T-cell (primary cell): Measurements from ENCODE around the gene KIAA2012. TPM values are rescaled to one million over a fixed set of nuclear protein-coding genes. Genes with fewer than 3 reads are reported as not detected.

Experiments used
- ATAC-seq, 4 experiments: fragments of 200-7000 bp in 3 of 4; fragments of 150-1000 bp in 1 of 4; cut with Tn5 transposase; replicated peaks in 1 of 4; 1 replicate in 3 of 4; 2 replicates in 1 of 4; pipeline ENCODE4 v1.10.0; 2021; ENCODE audit warnings: moderate library complexity in 3 of 4, mild to moderate bottlenecking in 2 of 4, moderate number of reproducible peaks in 1 of 4
- CTCF ChIA-PET, 2 donors: fragments of 300-600 bp; sonication (Branson Sonifier 250); formaldehyde crosslinking; loops; one replicate each; lab custom pipeline; 2022; ENCODE audit warnings: antibody characterized with exemption in 2 of 2; lab: Charles Lee
- POLR2A ChIA-PET, 2 donors: fragments of 300-600 bp; sonication (Branson Sonifier 250); formaldehyde crosslinking; loops; one replicate each; lab custom pipeline; 2022; ENCODE audit warnings: antibody characterized with exemption in 2 of 2; lab: Charles Lee
- DNase-seq, 35 experiments: peaks; one replicate each; pipeline versions ENCODE4 v3.0.0 to v3.0.0-alpha.2; 2013 to 2023
- H3K27ac ChIP-seq: one replicate; pipeline ENCODE4 v1.5.1; 2013; ENCODE audit warnings: low read length
- H3K27me3 ChIP-seq, 2 experiments: replicated peaks in 1 of 2; 1 replicate in 1 of 2; 2 replicates in 1 of 2; pipeline versions ENCODE4 v1.6.1 to v1.7.0; 2013; ENCODE audit warnings: low read length in 1 of 2, mixed read lengths in 1 of 2; ENCODE audit not compliant: control insufficient read depth in 2 of 2, insufficient read depth in 2 of 2; ENCODE audit errors: extremely low read depth in 1 of 2
- H3K36me3 ChIP-seq, 2 donors: 1 replicate in 1 of 2; 2 replicates in 1 of 2; pipeline versions ENCODE4 v1.6.1 to v1.7.0; 2013; ENCODE audit warnings: low read length in 1 of 2; ENCODE audit not compliant: control insufficient read depth in 2 of 2, insufficient read depth in 1 of 2; ENCODE audit errors: extremely low read depth in 1 of 2
- H3K4me1 ChIP-seq, 2 experiments: 1 replicate in 1 of 2; 2 replicates in 1 of 2; pipeline versions ENCODE4 v1.6.1 to v1.7.0; 2013; ENCODE audit warnings: low read length in 2 of 2, mixed read lengths in 1 of 2; ENCODE audit not compliant: insufficient read depth in 2 of 2, control insufficient read depth in 1 of 2; ENCODE audit errors: extremely low read depth in 1 of 2
- H3K4me3 ChIP-seq, 2 donors: 1 replicate in 1 of 2; 2 replicates in 1 of 2; pipeline versions ENCODE4 v1.5.1 to v1.7.0; 2013; ENCODE audit warnings: mild to moderate bottlenecking in 2 of 2, low read length in 1 of 2, moderate library complexity in 1 of 2; ENCODE audit not compliant: control insufficient read depth in 1 of 2; ENCODE audit errors: extremely low read depth in 1 of 2
- H3K9me3 ChIP-seq: 2 replicates; pipeline ENCODE4 v1.7.0; 2013
- H3K27ac Mint-ChIP-seq, 2 donors: one replicate each; pipeline ENCODE4 v1.8.0; 2020 to 2021; ENCODE audit warnings: mild to moderate bottlenecking in 2 of 2, mixed read lengths in 2 of 2
- H3K27me3 Mint-ChIP-seq, 2 donors: one replicate each; pipeline ENCODE4 v1.8.0; 2021 to 2022; ENCODE audit warnings: mixed read lengths in 2 of 2
- H3K36me3 Mint-ChIP-seq: one replicate; pipeline ENCODE4 v1.8.0; 2021; ENCODE audit warnings: mixed read lengths
- H3K4me1 Mint-ChIP-seq, 3 donors: one replicate each; pipeline ENCODE4 v1.8.0; 2020 to 2022; ENCODE audit warnings: mixed read lengths in 3 of 3, mild to moderate bottlenecking in 1 of 3
- H3K4me3 Mint-ChIP-seq, 3 donors: one replicate each; pipeline ENCODE4 v1.8.0; 2020 to 2022; ENCODE audit warnings: mild to moderate bottlenecking in 3 of 3, mixed read lengths in 3 of 3, moderate library complexity in 3 of 3
- H3K9me3 Mint-ChIP-seq, 3 donors: one replicate each; pipeline ENCODE4 v1.8.0; 2020 to 2022; ENCODE audit warnings: mixed read lengths in 3 of 3
- WGBS: methylation state at CpG from one replicate; pipeline ENCODE4 v1.1.5; 2013; ENCODE audit warnings: missing lambda C conversion rate; ENCODE audit not compliant: insufficient coverage; 5-methylcytosine and 5-hydroxymethylcytosine counted together
- total RNA-seq, 35 experiments: library from RNA in 6 of 35; stranded (reverse) in 6 of 35; fragments of 120-200 nt in 1 of 35; gene quantifications; one replicate each; pipeline versions ENCODE4 v1.2.1 to v1.2.4 and lab custom pipeline; 2013 to 2026

KIAA2012 gene
- total RNA-seq, 5 donors from 2014 or later (not counting 1 experiment from before 2014, with no cell fraction given): not detected

DNA sequence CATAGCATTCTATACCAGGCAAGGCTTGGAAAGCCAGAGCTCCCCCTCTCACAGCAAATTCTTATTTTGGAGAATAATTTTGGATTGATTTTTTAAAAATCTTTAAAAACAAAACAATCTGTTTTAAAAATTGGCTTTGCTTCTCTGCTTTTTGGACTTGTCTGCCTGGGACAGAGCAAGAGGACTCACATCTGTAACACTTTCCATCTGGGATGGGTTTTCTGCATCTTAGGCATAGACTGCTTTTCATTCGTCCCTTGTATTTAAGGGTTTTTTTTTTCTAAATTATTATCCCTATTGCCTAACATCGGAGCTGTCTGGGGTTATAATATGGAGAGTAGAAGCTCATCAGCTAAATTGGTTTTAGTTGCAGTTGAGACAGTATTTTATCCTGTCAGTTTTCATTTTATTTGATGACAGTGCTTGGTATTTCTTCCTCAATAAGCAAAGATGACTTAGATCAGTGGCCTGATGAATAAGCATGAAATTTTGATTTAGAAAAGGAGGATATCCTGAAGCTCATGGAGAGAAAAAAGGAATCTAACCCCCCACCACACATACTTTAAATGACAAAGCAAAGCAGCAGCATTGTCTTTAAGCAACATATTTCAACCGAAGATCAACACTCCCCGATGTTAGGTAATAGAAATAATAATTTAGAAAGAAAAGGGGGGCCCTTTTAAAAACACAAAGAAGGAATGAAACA lies 41.7 kb upstream of the KIAA2012 start:
- H3K4me3 ChIP-seq: no peak overlapping the region
- Mint-ChIP-seq H3K4me3 (peak overlapping the region in 2 of 3 donors; percentile 11 to 85), H3K9me3 (no peaks in the 10 kb centered on the region), H3K4me1 (peaks cover 12 to 14% (median 12%) of the 10 kb centered on the region in 3 donors), H3K27me3 (peaks cover 5 to 11% of the 10 kb centered on the region in 2 donors), H3K36me3 (no peaks in the 10 kb centered on the region), H3K27ac (no peak overlapping the region)
- H3K36me3 ChIP-seq: no peaks in the 10 kb centered on the region
- no peaks in the 10 kb centered on the region for H3K9me3 ChIP-seq
- ChIA-PET POLR2A (no interaction called here), CTCF (interaction anchor here in 1 of 2 donors (0.6 kb wide), 1 partner anchor 1344 kb away, joined by 9 read pairs; no protein-coding TSS in a partner anchor)
- ATAC-seq (no peak), DNase-seq (no peak)
- no CpG with 5 or more reads among the region's 4 CpGs for WGBS
- peaks cover 12 to 31% of the 10 kb centered on the region in 2 experiments for H3K4me1 ChIP-seq
- peaks cover 11 to 34% of the 10 kb centered on the region in 2 experiments for H3K27me3 ChIP-seq
- no peak overlapping the region for H3K27ac ChIP-seq

DNA sequence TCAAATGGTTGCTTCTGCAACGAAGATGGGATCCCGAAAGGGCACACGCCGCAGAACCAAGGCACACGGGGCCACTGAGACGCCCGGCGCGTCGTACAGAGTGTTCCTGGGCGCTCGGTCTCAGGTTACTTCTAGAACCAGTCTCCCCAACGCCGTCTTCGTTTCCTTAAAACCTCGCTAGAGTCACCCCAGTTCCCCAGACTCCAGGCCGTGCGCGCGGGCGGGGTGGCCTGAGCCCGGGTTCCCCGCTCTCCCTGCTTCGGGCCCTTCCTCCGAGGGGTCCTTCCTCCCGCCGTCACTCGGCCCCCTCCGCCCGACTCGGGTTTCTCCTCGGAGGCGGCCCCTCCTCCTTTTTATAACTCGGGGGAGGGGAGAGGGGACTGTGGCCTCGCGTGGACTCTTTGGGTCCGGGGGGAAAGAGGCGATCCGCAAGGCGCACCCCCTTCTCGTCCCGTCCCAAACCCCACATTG lies 40.2 kb upstream of the KIAA2012 start:
- H3K36me3 ChIP-seq: no peaks in the 10 kb centered on the region
- Mint-ChIP-seq H3K27ac (peak overlapping the region in 1 of 2 donors; percentile 58), H3K27me3 (peaks cover 0 to 10% of the 10 kb centered on the region in 2 donors), H3K9me3 (no peaks in the 10 kb centered on the region), H3K4me1 (peaks cover 12 to 14% (median 12%) of the 10 kb centered on the region in 3 donors), H3K4me3 (peak overlapping the region in 2 of 3 donors; percentile 84 to 85), H3K36me3 (no peaks in the 10 kb centered on the region)
- DNase-seq: peak in 20 of 35 experiments; percentile 4 to 55 (median 20)
- H3K9me3 ChIP-seq: no peaks in the 10 kb centered on the region
- ChIA-PET POLR2A (no interaction called here), CTCF (no interaction called here)
- peak overlapping the region; percentile 76 to 87 for H3K4me3 ChIP-seq
- under 1% methylated on average over 19 of the region's 42 CpGs for WGBS
- ATAC-seq: peak; percentile 8 to 33 (median 25)
- peaks cover 12 to 31% of the 10 kb centered on the region in 2 experiments for H3K4me1 ChIP-seq
- peaks cover 11 to 39% of the 10 kb centered on the region in 2 experiments for H3K27me3 ChIP-seq
- no peak overlapping the region for H3K27ac ChIP-seq

DNA sequence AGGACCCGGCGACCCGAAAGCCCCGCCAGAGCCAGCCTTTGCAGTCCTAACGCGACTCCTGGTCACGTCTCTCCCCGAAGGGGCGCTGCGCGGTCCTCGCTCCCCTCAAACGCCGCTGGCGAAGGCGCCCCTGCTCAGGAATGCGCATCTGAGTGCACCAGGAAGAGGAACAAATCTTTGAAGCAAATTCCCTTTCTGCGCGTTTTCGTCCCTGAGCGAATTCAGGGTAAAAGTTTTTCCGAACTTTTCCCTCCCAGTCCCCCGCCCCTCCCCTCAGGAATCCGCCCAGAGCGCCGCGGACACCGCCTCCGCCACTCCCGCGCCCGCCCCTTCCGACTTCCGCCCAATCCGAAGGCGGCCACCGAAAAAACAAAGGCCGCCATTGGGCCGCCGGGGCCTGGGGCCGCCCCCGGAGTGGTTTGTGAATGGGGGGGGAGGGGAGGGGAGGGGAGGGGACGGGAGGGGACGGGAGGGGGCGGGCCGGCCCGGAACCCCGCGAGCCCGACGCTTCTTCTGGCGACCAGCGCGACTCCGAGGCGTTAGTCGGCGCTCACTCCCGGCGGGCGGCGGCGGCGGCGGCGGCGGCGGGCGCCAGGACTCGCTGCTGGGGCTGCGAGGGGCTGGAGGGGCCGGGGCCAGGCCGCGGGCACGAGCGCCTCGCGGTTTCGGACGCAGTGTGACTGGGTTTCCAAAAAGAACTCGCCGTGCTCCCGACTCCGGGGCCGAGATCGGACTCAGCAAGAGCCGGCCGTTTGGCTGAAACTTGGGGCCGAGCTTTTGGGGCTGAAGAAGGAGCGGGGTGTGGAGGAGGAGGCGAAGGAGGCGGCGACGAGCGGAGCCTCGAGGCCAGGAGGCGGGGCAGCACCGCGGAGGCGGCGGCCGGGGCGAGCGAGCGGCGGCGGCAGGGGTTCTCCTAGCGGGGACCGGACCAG lies 39.5 kb upstream of the KIAA2012 start, which contains the start of gene FZD7:
TSS of gene FZD7 (plus strand) at position 539 of the 932 bp plus-strand sequence. CDS start 793 bp downstream, outside the sequence.
- peaks cover 12 to 14% (median 12%) of the 10 kb centered on the region in 3 donors for H3K4me1 Mint-ChIP-seq
- ChIA-PET POLR2A (interaction anchor here in 1 of 2 donors (0.6 kb wide), 1 partner anchor 921 kb away, joined by 3 read pairs; no protein-coding TSS in a partner anchor), CTCF (interaction anchor here in 1 of 2 donors (0.6 kb wide), 1 partner anchor 129 kb away, joined by 4 read pairs; no protein-coding TSS in a partner anchor)
- H3K36me3 Mint-ChIP-seq: no peaks in the 10 kb centered on the region
- Histone ChIP-seq H3K27ac (no peak within 1 kb of the TSS), H3K4me3 (peak within 1 kb of the TSS; percentile 76 to 87), H3K27me3 (peaks cover 11 to 39% of the 10 kb centered on the region in 2 experiments), H3K9me3 (no peaks in the 10 kb centered on the region), H3K4me1 (peaks cover 12 to 31% of the 10 kb centered on the region in 2 experiments), H3K36me3 (no peaks in the 10 kb centered on the region)
- peaks cover 2 to 14% of the 10 kb centered on the region in 2 donors for H3K27me3 Mint-ChIP-seq
- DNase-seq (peak; percentile 64 to 88 (median 75)), ATAC-seq (peak; percentile 82 to 86 (median 84))
- H3K9me3 Mint-ChIP-seq: no peaks in the 10 kb centered on the region
- H3K4me3 Mint-ChIP-seq: peak within 1 kb of the TSS in 2 of 3 donors; percentile 84 to 85
- under 1% methylated on average over 83 of the region's 109 CpGs for WGBS
- peak within 1 kb of the TSS in 1 of 2 donors; percentile 58 for H3K27ac Mint-ChIP-seq

DNA sequence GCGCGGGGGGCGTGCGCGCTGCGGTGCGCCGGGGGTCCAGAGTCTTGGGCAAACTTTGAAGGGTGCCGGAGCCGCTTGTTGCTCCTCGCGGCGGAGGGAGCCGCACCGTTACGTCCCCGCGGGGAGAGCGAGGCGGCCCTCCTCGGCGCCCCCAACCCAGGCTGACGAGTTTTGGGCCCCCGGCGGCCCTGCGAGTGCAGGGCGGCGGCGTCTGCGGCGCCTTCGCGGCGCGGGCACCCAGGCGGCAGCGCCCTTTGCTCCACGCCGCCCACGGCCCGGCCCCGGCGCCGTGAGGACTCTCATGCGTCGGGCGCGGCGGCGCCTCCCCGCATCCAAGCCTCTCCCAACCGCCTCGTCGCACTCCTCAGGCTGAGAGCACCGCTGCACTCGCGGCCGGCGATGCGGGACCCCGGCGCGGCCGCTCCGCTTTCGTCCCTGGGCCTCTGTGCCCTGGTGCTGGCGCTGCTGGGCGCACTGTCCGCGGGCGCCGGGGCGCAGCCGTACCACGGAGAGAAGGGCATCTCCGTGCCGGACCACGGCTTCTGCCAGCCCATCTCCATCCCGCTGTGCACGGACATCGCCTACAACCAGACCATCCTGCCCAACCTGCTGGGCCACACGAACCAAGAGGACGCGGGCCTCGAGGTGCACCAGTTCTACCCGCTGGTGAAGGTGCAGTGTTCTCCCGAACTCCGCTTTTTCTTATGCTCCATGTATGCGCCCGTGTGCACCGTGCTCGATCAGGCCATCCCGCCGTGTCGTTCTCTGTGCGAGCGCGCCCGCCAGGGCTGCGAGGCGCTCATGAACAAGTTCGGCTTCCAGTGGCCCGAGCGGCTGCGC lies 38.6 kb upstream of the KIAA2012 start:
- peak overlapping the region in 1 of 3 donors; percentile 79 for H3K4me3 Mint-ChIP-seq
- no peak overlapping the region for H3K27ac ChIP-seq
- peak; percentile 2 to 10 (median 6) for ATAC-seq
- ChIA-PET CTCF (interaction anchor here in 1 of 2 donors (0.6 kb wide), 1 partner anchor 141 kb away, joined by 3 read pairs; no protein-coding TSS in a partner anchor), POLR2A (interaction anchor here in 1 of 2 donors (0.6 kb wide), 1 partner anchor 922 kb away, joined by 3 read pairs; no protein-coding TSS in a partner anchor)
- no peak overlapping the region for H3K27ac Mint-ChIP-seq
- peaks cover 10 to 23% of the 10 kb centered on the region in 2 donors for H3K27me3 Mint-ChIP-seq
- H3K36me3 ChIP-seq: no peaks in the 10 kb centered on the region
- WGBS: under 1% methylated on average over 105 of the region's 105 CpGs
- no peaks in the 10 kb centered on the region for H3K9me3 Mint-ChIP-seq
- H3K36me3 Mint-ChIP-seq: no peaks in the 10 kb centered on the region
- peak in 25 of 35 experiments; percentile 5 to 52 (median 21) for DNase-seq
- H3K4me1 Mint-ChIP-seq: peaks cover 14 to 15% (median 14%) of the 10 kb centered on the region in 3 donors
- peaks cover 14 to 46% of the 10 kb centered on the region in 2 experiments for H3K27me3 ChIP-seq
- H3K4me3 ChIP-seq: peak overlapping the region; percentile 64 to 77
- H3K9me3 ChIP-seq: no peaks in the 10 kb centered on the region
- peaks cover 12 to 31% of the 10 kb centered on the region in 2 experiments for H3K4me1 ChIP-seq

DNA sequence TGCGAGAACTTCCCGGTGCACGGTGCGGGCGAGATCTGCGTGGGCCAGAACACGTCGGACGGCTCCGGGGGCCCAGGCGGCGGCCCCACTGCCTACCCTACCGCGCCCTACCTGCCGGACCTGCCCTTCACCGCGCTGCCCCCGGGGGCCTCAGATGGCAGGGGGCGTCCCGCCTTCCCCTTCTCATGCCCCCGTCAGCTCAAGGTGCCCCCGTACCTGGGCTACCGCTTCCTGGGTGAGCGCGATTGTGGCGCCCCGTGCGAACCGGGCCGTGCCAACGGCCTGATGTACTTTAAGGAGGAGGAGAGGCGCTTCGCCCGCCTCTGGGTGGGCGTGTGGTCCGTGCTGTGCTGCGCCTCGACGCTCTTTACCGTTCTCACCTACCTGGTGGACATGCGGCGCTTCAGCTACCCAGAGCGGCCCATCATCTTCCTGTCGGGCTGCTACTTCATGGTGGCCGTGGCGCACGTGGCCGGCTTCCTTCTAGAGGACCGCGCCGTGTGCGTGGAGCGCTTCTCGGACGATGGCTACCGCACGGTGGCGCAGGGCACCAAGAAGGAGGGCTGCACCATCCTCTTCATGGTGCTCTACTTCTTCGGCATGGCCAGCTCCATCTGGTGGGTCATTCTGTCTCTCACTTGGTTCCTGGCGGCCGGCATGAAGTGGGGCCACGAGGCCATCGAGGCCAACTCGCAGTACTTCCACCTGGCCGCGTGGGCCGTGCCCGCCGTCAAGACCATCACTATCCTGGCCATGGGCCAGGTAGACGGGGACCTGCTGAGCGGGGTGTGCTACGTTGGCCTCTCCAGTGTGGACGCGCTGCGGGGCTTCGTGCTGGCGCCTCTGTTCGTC lies 37.7 kb upstream of the KIAA2012 start:
- peak overlapping the region in 1 of 3 donors; percentile 79 for H3K4me3 Mint-ChIP-seq

More for the DNA sequence above, 37.7 kb upstream of the KIAA2012 start:
- ATAC-seq (no peak), DNase-seq (peak in 10 of 35 experiments; percentile 1 to 44 (median 15))
- Histone ChIP-seq H3K36me3 (no peaks in the 10 kb centered on the region), H3K4me3 (peak overlapping the region; percentile 46 to 77), H3K27me3 (peaks cover 14 to 49% of the 10 kb centered on the region in 2 experiments), H3K27ac (no peak overlapping the region), H3K9me3 (no peaks in the 10 kb centered on the region), H3K4me1 (peaks cover 12 to 31% of the 10 kb centered on the region in 2 experiments)
- peaks cover 14 to 18% (median 16%) of the 10 kb centered on the region in 3 donors for H3K4me1 Mint-ChIP-seq
- ChIA-PET POLR2A (interaction anchor here in 1 of 2 donors (0.6 kb wide), 1 partner anchor 14 kb away, joined by 7 read pairs; no protein-coding TSS in a partner anchor), CTCF (interaction anchor here in 1 of 2 donors (0.6 kb wide), 1 partner anchor 140 kb away, joined by 3 read pairs; no protein-coding TSS in a partner anchor)
- H3K36me3 Mint-ChIP-seq: no peaks in the 10 kb centered on the region
- no peaks in the 10 kb centered on the region for H3K9me3 Mint-ChIP-seq
- WGBS: 29% methylated on average over 78 of the region's 78 CpGs
- peaks cover 17 to 31% of the 10 kb centered on the region in 2 donors for H3K27me3 Mint-ChIP-seq
- H3K27ac Mint-ChIP-seq: no peak overlapping the region
